PFSK-1 (cell line): ENCODE data around the gene CLPTM1L.

Source experiments
- FOXP2 ChIP-seq: optimal IDR thresholded peaks from 2 replicates; pipeline ENCODE3; 2011; ENCODE audit warnings: borderline replicate concordance, control low read depth, inconsistent platforms; ENCODE audit not compliant: insufficient read depth; ENCODE audit errors: extremely low read length, extremely low read depth
- POLR2AphosphoS5 ChIP-seq: IDR thresholded peaks from 2 replicates; pipeline ENCODE4 v1.6.1; 2012; ENCODE audit warnings: low read depth, mild to moderate bottlenecking, control low read depth, low read length, moderate library complexity
- SIN3A ChIP-seq: IDR thresholded peaks from 2 replicates; pipeline ENCODE4 v1.6.1; 2012; ENCODE audit warnings: mild to moderate bottlenecking, low read length, moderate library complexity, borderline replicate concordance; ENCODE audit not compliant: insufficient read depth
- TAF1 ChIP-seq: IDR thresholded peaks from 2 replicates; pipeline ENCODE4 v1.6.1; 2012; ENCODE audit warnings: low read length, control low read depth, borderline replicate concordance; ENCODE audit not compliant: insufficient read depth
- TF ChIP-seq, protein P1 (sequence below), 2 experiments: IDR thresholded peaks; 2 replicates each; pipeline versions ENCODE4 v1.6.1 to v1.8.0; 2011 to 2012; ENCODE audit warnings: low read depth in 2 of 2, low read length in 2 of 2, control low read depth in 1 of 2, inconsistent platforms in 1 of 2, mild to moderate bottlenecking in 1 of 2, moderate library complexity in 1 of 2; ENCODE audit not compliant: insufficient read depth in 1 of 2

The CLPTM1L gene

DNA sequence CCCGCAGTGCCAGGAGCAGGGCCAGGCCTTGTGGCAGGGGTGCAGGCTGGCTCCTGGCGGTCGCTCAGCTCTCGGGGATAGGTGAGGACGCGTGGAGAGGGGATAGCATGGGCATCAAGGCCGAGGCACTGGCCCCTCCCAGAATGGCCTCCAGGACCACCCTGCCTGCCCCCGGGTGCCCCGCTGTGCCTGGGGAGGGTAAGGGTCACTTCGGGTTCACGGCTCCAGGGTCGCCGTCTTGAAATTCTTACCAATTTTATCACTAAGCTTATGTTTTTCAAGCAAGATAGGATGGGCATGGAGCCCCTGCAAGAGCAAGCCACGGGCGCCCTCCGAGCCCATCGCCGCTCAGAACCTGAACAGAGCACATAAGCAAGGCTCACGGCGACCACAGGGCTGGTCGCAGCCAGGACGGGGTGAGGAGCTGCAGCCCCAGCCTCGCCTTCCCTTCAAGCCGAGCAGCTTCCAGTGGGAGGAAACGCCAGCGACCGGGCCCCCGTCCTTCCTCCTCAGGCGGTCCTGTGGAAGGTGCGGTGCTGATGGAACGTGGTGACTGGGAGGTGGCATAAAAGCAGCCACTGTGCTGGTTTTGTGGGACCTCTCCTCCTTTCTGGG is 14.2 kb upstream of the CLPTM1L start:
- TF ChIP-seq TAF1 (no peak), POLR2AphosphoS5 (no peak), SIN3A (no peak), FOXP2 (no peak)
- TF ChIP-seq, protein P1, sequence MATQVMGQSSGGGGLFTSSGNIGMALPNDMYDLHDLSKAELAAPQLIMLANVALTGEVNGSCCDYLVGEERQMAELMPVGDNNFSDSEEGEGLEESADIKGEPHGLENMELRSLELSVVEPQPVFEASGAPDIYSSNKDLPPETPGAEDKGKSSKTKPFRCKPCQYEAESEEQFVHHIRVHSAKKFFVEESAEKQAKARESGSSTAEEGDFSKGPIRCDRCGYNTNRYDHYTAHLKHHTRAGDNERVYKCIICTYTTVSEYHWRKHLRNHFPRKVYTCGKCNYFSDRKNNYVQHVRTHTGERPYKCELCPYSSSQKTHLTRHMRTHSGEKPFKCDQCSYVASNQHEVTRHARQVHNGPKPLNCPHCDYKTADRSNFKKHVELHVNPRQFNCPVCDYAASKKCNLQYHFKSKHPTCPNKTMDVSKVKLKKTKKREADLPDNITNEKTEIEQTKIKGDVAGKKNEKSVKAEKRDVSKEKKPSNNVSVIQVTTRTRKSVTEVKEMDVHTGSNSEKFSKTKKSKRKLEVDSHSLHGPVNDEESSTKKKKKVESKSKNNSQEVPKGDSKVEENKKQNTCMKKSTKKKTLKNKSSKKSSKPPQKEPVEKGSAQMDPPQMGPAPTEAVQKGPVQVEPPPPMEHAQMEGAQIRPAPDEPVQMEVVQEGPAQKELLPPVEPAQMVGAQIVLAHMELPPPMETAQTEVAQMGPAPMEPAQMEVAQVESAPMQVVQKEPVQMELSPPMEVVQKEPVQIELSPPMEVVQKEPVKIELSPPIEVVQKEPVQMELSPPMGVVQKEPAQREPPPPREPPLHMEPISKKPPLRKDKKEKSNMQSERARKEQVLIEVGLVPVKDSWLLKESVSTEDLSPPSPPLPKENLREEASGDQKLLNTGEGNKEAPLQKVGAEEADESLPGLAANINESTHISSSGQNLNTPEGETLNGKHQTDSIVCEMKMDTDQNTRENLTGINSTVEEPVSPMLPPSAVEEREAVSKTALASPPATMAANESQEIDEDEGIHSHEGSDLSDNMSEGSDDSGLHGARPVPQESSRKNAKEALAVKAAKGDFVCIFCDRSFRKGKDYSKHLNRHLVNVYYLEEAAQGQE (IDR thresholded peaks at IDR 0.05; ENCODE audit: insufficient read depth in 1 of 2, low read depth in 2 of 2, low read length in 2 of 2) = no peak

DNA sequence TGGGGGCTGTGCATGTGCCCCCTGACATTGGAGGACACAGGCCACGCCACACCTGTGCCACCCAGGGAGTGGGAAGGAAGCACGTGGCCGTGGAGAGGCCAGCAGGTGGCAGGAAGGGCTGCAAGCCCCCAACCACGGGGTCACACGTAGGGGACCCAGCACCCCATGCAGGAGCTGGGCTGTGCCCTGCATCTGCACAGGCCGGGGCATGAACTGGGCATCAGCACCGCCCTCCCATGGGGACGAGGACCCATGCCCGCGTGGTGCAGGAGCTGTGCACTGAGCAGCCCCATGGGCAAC is 13.8 kb upstream of the CLPTM1L start:
- TF ChIP-seq TAF1 (no peak), POLR2AphosphoS5 (no peak), FOXP2 (no peak), SIN3A (no peak)
- TF ChIP-seq, protein P1 (IDR thresholded peaks at IDR 0.05; ENCODE audit: insufficient read depth in 1 of 2, low read depth in 2 of 2, low read length in 2 of 2) = no peak

DNA sequence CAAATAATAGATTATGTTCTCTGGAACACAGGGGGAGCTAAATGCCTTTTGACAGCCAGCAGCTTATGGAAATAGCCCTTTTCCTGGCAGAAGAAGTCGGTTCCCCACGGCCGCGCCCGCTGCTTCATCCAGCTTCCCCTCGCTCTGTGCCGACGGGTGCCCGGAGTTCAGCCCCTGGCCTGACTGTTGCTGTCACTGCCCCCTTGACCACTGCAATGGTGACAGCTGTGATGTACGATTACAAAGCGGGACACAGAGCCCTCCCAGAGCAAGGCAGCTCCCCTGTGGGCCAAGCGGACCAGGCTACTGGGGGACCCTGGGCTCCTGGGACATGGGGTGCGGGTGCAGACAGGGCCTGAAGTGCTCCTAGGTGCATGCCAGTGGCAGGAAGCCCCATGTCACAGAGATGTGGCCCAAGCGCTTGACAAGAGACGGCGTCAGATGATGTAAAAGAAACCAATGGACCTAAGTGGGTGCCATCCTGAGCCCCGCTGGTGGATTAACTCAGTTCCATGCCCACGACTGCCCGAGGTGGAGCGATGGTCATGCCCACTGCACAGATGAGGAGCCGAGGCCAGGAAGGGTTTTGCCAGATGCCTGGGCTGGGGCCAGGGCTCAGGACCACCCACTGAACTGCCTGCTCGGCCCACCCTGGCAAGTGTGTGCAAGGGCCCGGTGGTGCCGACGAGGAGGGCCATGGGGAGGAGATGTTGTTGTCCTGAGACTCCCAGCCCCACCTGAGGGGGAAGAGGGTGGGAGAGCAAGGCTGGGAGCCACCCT is 13.2 kb upstream of the CLPTM1L start:
- TF ChIP-seq SIN3A = no peak
- TF ChIP-seq, protein P1 (IDR thresholded peaks at IDR 0.05; ENCODE audit: insufficient read depth in 1 of 2, low read depth in 2 of 2, low read length in 2 of 2) = no peak
- no peak for TF ChIP-seq TAF1
- no peak for TF ChIP-seq POLR2AphosphoS5
- no peak for TF ChIP-seq FOXP2

DNA sequence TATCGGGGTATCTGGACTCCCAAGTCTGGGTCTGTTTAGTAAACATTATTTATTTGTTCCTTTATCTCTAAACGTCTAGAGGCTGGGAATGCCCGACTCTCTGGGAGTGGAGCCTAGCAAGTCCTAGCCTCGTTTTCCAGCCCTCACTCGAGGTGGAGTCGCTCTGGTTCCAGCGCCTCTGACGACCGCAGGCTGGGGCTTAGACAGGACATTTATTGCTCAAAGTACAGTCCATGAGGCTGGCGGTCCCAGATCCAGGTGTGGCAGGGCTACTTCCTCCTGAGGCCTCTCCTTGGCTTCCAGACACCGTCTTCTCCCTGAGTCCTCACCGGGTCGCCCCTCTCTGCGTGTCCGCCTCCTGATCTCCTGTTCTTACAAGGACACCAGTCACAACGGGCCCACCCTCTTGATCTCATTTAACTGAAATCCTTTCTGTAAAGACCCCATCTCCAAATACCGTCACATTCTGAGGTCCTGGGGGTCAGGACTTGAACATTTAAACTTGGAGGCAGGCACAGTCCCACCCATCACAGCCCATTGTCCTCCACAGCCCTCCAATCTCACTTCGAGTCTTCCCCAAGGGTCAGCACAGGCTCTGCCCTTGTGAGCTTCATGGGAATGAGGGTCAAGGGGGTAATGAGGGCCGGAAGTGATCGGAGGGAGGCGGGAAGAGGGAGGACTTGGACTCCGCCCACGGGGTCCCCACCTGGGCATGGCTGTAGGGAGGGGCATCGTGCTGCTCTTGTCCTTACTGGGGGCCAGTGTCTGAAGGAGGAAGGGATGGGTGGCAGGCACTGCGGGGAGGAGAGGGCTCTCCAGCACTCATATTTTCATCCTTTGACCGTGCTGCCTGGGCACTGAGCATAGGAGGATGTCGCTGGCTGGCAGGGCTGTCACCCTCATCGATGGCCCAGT is 12.2 kb upstream of the CLPTM1L start:
- no peak for TF ChIP-seq SIN3A
- no peak for TF ChIP-seq TAF1
- TF ChIP-seq POLR2AphosphoS5 = no peak
- TF ChIP-seq, protein P1 (IDR thresholded peaks at IDR 0.05; ENCODE audit: insufficient read depth in 1 of 2, low read depth in 2 of 2, low read length in 2 of 2) = no peak
- no peak for TF ChIP-seq FOXP2
